Measurements from ENCODE around the gene UXT.

The UXT gene

DNA sequence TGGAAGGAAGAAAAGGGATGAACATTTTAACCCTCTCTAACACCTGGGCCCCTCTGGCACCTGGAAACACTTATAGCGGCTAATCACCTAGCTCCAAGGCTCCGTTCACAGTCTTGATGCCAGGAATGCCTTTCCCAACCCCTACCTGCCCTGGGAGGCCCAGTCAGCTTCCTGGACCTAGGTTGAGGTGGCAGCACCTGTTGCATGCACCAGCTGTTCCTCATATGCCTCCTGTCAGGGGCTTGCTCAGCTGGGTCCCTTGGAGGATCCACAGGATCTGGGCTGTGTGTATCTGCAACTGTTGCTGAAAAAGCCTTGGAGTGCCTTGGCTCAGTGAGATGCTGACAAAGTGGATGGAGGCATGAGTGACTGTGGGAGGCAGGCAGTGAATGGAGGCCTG, 33.6 kb downstream of the UXT start:
- TF ChIP-seq MYC (IDR thresholded peaks at IDR 0.05; ENCODE audit: low read depth, low read length) (no peak), POLR2A (IDR thresholded peaks at IDR 0.05; ENCODE audit: extremely low read depth, insufficient read length) (no peak)
- TF ChIP-seq, protein P1, sequence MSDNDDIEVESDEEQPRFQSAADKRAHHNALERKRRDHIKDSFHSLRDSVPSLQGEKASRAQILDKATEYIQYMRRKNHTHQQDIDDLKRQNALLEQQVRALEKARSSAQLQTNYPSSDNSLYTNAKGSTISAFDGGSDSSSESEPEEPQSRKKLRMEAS (IDR thresholded peaks at IDR 0.05; ENCODE audit: low read depth, low read length), result no peak
- TF ChIP-seq, protein P2, sequence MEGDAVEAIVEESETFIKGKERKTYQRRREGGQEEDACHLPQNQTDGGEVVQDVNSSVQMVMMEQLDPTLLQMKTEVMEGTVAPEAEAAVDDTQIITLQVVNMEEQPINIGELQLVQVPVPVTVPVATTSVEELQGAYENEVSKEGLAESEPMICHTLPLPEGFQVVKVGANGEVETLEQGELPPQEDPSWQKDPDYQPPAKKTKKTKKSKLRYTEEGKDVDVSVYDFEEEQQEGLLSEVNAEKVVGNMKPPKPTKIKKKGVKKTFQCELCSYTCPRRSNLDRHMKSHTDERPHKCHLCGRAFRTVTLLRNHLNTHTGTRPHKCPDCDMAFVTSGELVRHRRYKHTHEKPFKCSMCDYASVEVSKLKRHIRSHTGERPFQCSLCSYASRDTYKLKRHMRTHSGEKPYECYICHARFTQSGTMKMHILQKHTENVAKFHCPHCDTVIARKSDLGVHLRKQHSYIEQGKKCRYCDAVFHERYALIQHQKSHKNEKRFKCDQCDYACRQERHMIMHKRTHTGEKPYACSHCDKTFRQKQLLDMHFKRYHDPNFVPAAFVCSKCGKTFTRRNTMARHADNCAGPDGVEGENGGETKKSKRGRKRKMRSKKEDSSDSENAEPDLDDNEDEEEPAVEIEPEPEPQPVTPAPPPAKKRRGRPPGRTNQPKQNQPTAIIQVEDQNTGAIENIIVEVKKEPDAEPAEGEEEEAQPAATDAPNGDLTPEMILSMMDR (IDR thresholded peaks at IDR 0.05; ENCODE audit: low read depth, low read length), result no peak
- DNase-seq (ENCODE audit: low read depth), result no peak
- H3K4me3 ChIP-seq (ENCODE audit: low read depth, low read length), result no peak overlapping the region

DNA sequence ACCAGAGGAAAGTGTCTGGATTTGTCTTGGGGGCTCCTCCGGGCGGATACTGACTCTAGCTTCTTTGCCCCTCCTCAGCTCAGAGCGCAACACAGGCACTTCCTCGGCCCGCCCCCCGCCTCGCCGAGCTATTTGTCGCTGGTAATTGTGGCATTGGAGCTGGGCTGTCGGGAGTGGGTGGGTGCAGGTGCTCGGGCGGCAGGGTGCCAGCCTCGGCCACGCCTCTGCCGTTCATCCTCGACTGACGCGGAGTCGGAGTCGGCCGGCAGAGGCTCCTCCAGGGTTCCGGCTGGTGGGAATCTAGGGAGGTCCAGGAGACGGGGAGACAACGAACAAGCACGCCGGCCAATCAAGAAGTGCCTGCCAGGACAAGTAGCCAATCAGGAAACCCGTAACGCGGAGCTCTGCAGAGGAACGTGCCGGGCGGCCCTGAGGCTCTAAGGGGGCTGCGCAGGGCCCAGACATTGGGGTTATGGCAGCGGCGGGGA, 35.4 kb downstream of the UXT start:
- DNase-seq (ENCODE audit: low read depth), result peak; percentile 63
- H3K4me3 ChIP-seq (ENCODE audit: low read depth, low read length), result no peak overlapping the region
- TF ChIP-seq MYC (IDR thresholded peaks at IDR 0.05; ENCODE audit: low read depth, low read length), result no peak
- TF ChIP-seq, protein P2 (IDR thresholded peaks at IDR 0.05; ENCODE audit: low read depth, low read length), result no peak
- no peak for TF ChIP-seq POLR2A (IDR thresholded peaks at IDR 0.05; ENCODE audit: extremely low read depth, insufficient read length)
- TF ChIP-seq, protein P1 (IDR thresholded peaks at IDR 0.05; ENCODE audit: low read depth, low read length), result no peak

DNA sequence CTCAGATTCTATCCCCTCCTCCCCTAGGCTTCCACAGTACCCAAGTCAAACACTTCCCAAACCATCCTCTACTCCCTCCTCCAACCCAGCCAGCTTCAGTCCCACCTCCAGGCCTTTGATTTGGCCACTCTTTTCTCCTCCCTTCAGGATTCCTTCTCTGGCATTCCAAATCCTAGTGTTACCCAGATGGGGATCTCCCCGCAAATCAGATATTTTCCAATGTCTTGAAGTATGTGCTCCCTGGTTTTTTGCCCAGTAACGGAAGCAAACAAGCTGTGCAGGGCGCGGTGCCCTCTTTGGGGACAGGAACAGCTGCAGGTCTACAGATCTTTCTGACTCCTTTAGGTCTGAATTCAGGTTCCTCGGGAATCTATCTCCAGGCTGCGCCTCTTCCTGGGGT, 37.1 kb downstream of the UXT start:
- no peak overlapping the region for H3K4me3 ChIP-seq (ENCODE audit: low read depth, low read length)
- TF ChIP-seq, protein P1 (IDR thresholded peaks at IDR 0.05; ENCODE audit: low read depth, low read length), result no peak
- TF ChIP-seq, protein P2 (IDR thresholded peaks at IDR 0.05; ENCODE audit: low read depth, low read length), result no peak
- TF ChIP-seq POLR2A (IDR thresholded peaks at IDR 0.05; ENCODE audit: extremely low read depth, insufficient read length) (no peak), MYC (IDR thresholded peaks at IDR 0.05; ENCODE audit: low read depth, low read length) (no peak)
- no peak for DNase-seq (ENCODE audit: low read depth)

DNA sequence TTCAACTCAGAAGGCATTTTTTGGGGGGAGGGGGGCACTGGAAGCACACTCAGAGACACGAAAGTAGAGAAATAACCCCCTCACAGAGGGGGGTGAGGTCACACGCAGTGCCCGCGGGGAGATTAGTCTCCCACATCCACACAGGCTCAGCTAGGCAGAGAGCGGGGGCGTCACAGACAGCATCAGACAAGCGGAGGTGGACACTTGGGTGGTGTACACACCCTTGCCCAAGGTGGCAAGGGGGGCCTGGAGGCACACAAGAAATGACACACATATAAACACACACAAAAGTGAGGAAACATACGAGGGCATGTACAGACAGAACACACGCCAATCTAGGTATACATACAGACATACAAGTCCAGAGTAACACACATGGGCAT, 38.7 kb downstream of the UXT start:
- DNase-seq (ENCODE audit: low read depth), result no peak
- TF ChIP-seq, protein P1 (IDR thresholded peaks at IDR 0.05; ENCODE audit: low read depth, low read length), result no peak
- TF ChIP-seq POLR2A (IDR thresholded peaks at IDR 0.05; ENCODE audit: extremely low read depth, insufficient read length) (no peak), MYC (IDR thresholded peaks at IDR 0.05; ENCODE audit: low read depth, low read length) (no peak)
- TF ChIP-seq, protein P2 (IDR thresholded peaks at IDR 0.05; ENCODE audit: low read depth, low read length), result no peak
- no peak overlapping the region for H3K4me3 ChIP-seq (ENCODE audit: low read depth, low read length)

DNA sequence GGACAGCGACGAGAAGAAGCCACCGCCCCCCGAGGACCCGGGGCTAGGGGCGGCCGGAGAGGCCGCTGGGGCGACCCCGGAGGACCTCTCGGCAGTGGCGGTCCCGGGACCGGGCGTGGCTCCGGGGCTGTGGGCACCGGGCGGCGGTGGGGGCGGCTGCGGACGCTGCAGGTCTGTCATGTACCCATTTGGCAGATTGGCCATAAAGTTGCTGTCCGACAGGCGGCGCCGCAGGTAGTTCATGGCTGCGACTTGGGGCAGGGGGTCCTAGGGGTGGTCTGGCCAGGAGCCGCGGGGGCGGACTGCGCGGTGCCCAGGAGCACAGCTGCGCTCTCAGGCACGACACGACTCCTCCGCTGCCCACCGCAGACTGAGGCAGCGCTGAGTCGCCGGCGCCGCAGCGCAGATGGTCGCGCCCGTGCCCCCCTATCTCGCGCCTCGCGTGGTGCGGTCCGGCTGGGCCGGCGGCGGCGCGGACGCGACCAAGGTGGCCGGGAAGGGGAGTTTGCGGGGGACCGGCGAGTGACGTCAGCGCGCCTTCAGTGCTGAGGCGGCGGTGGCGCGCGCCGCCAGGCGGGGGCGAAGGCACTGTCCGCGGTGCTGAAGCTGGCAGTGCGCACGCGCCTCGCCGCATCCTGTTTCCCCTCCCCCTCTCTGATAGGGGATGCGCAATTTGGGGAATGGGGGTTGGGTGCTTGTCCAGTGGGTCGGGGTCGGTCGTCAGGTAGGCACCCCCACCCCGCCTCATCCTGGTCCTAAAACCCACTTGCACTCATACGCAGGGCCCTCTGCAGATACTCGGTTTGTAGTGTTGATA, 39.3 kb downstream of the UXT start, which contains the start of gene SYN1:
SYN1 (minus strand) TSS at position 372 of the 817 bp plus-strand sequence; CDS start at position 243, 129 bp downstream.
- DNase-seq (ENCODE audit: low read depth), result peak; percentile 85
- no peak within 1 kb of the TSS for H3K4me3 ChIP-seq (ENCODE audit: low read depth, low read length)
- TF ChIP-seq, protein P2 (IDR thresholded peaks at IDR 0.05; ENCODE audit: low read depth, low read length), result no peak
- TF ChIP-seq, protein P1 (IDR thresholded peaks at IDR 0.05; ENCODE audit: low read depth, low read length), result peak; percentile 52; the same call in 1 of the 2 replicates

Measured in NB4 (cell line).